Measurements from ENCODE around the gene MAP2K4.

DNA sequence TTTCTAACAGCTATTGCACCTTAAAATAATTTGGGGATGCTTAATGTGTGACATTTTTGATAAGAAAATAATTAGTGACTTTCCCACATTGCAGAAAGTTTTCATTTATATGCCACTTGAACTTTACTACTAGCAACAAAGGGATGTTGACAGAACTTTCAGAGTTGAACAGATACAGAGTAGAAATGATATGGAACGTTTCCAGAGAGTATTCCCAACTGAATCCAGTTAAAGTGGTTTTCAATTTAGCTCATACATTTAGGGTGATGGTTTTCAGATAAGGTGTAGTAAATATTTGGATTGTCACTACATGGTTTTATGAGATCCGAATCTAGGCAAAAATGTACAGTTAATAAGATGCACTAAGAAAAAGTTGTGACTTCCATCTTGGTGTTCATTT, 17.3 kb downstream of the MAP2K4 start:
- no peak for TF ChIP-seq CTCF (conservative IDR thresholded peaks at IDR 0.05; ENCODE audit: low read length)
- TF ChIP-seq EZH2phosphoT487 (IDR thresholded peaks at IDR 0.05; ENCODE audit: borderline replicate concordance, low read depth, low read length) = no peak
